K562 (cell line): ENCODE data around the gene MYB. TPM values are rescaled to one million over a fixed set of nuclear protein-coding genes. Genes with fewer than 3 reads are reported as not detected.

Experiments
- AFF1 ChIP-seq, 2 experiments: fragments of 450-650 bp; IDR thresholded peaks; 2 replicates each; pipeline ENCODE4 v1.6.1; 2018; ENCODE audit warnings: mild to moderate bottlenecking in 2 of 2, low read depth in 1 of 2; ENCODE audit not compliant: partially characterized antibody in 2 of 2
- CEBPB ChIP-seq: fragments of 450-650 bp; IDR thresholded peaks from 2 replicates; pipeline ENCODE4 v1.6.1; 2016; ENCODE audit warnings: missing genetic modification characterization, missing compliant biosample characterization
- FOXA3 ChIP-seq, 2 experiments: fragments of 450-650 bp in 1 of 2; sonication (generic) in 1 of 2; formaldehyde crosslinking; IDR thresholded peaks in 1 of 2; conservative IDR thresholded peaks in 1 of 2; 2 replicates each; pipeline versions ENCODE4 v1.4.0 to v1.8.0; 2020 to 2022; ENCODE audit warnings: mild to moderate bottlenecking in 2 of 2, missing genetic modification reagents in 1 of 2
- HOXB6 ChIP-seq: fragments of 250-450 bp; sonication (Bioruptor Pico); IDR thresholded peaks from 2 replicates; pipeline ENCODE4 v1.5.1; 2022; ENCODE audit warnings: mild to moderate bottlenecking, borderline replicate concordance
- JUNB ChIP-seq: fragments of 450-650 bp; formaldehyde crosslinking; conservative IDR thresholded peaks from 2 replicates; pipeline ENCODE4 v1.4.0; 2020; ENCODE audit warnings: mild to moderate bottlenecking
- JUND ChIP-seq, 2 experiments: IDR thresholded peaks; 2 replicates in 1 of 2; 3 replicates in 1 of 2; pipeline ENCODE4 v1.6.1; 2011; ENCODE audit warnings: borderline replicate concordance in 2 of 2, low read depth in 2 of 2, low read length in 2 of 2, improper control_type of control experiment in 1 of 2, missing biosample characterization in 1 of 2, missing genetic modification characterization in 1 of 2, missing genetic modification reagents in 1 of 2
- KLF13 ChIP-seq: fragments of 450-650 bp; IDR thresholded peaks from 2 replicates; pipeline ENCODE4 v1.6.1; 2016; ENCODE audit warnings: missing genetic modification characterization, low read depth, mild to moderate bottlenecking, missing compliant biosample characterization, moderate library complexity, borderline replicate concordance
- NFE2 ChIP-seq: IDR thresholded peaks from 2 replicates; pipeline ENCODE4 v1.6.1; 2014; ENCODE audit warnings: antibody characterized with exemption, low read depth
- NR2C2 ChIP-seq, 2 experiments: fragments of 200-800 bp in 1 of 2; sonication (Bioruptor generic) in 1 of 2; sonication (generic) in 1 of 2; formaldehyde crosslinking in 1 of 2; IDR thresholded peaks; 2 replicates each; pipeline versions ENCODE4 v1.6.1 to v1.8.0; 2016 to 2022; ENCODE audit warnings: mild to moderate bottlenecking in 1 of 2, missing compliant biosample characterization in 1 of 2, missing genetic modification characterization in 1 of 2, missing genetic modification reagents in 1 of 2
- SLC30A9 ChIP-seq: fragments of 250-450 bp; sonication (Bioruptor Pico); IDR thresholded peaks from 2 replicates; pipeline ENCODE4 v1.8.0; 2022; ENCODE audit warnings: mild to moderate bottlenecking, moderate library complexity
- SMARCB1 ChIP-seq: IDR thresholded peaks from 2 replicates; pipeline ENCODE4 v1.6.1; 2011; ENCODE audit warnings: improper control_type of control experiment, low read depth; ENCODE audit not compliant: insufficient read length
- TOE1 ChIP-seq, 2 experiments: fragments of 450-650 bp in 1 of 2; sonication (generic) in 1 of 2; formaldehyde crosslinking in 1 of 2; IDR thresholded peaks; 2 replicates each; pipeline versions ENCODE4 v1.7.1 to v1.8.0; 2016 to 2022; ENCODE audit warnings: borderline replicate concordance in 2 of 2, mild to moderate bottlenecking in 2 of 2, antibody characterized with exemption in 1 of 2, inconsistent platforms in 1 of 2, low read depth in 1 of 2, missing genetic modification reagents in 1 of 2, moderate library complexity in 1 of 2
- XRCC5 ChIP-seq: fragments of 200-400 bp; formaldehyde crosslinking; IDR thresholded peaks from 2 replicates; pipeline ENCODE4 v1.6.1; 2017; ENCODE audit warnings: low read depth, mild to moderate bottlenecking, low read length
- ZC3H4 ChIP-seq: sonication (generic); formaldehyde crosslinking; IDR thresholded peaks from 2 replicates; pipeline ENCODE4 v1.9.0; 2021; ENCODE audit warnings: missing genetic modification reagents, borderline replicate concordance
- ZNF133 ChIP-seq: fragments of 250-450 bp; sonication (Bioruptor Pico); IDR thresholded peaks from 2 replicates; pipeline ENCODE4 v1.4.0; 2020; ENCODE audit warnings: mild to moderate bottlenecking
- polyA plus RNA-seq, 8 experiments: library from polyadenylated mRNA; depleted of rRNA in 4 of 8; stranded (reverse) in 5 of 8; unstranded in 3 of 8; fragments of >200 nt; fragmentation: Nextera tagmentation in 2 of 8; fragmentation: Illumina TruSeq in 1 of 8; extraction: Ambion mirVana in 2 of 8; extraction: Trizol in 1 of 8; gene quantifications; 2 replicates each; pipeline versions ENCODE4 v1.2.1 to v1.2.3, GENCODE V29; 2011 to 2014; ENCODE audit warnings: inconsistent platforms in 1 of 8, missing spikeins in 1 of 8
- total RNA-seq, 7 experiments: library from RNA; depleted of rRNA in 6 of 7; stranded (reverse); fragments of >200 nt in 6 of 7; fragmentation: Illumina TruSeq in 2 of 7; extraction: Trizol in 2 of 7; gene quantifications; 2 replicates each; pipeline versions ENCODE4 v1.2.1 to v1.2.3, GENCODE V29; 2011 to 2021; ENCODE audit warnings: low replicate concordance in 1 of 7
- TF ChIP-seq, protein P1 (sequence below): sonication (generic); formaldehyde crosslinking; IDR thresholded peaks from 2 replicates; pipeline ENCODE4 v1.8.1; 2023; ENCODE audit warnings: mild to moderate bottlenecking, missing genetic modification reagents

Gene MYB
- total and polyA plus RNA-seq, 9 of the 15 experiments (the other 6 are each of a cell fraction or from before 2014, with no cell fraction given) = 35.8 to 218 (median 140) TPM

- no peak for TF ChIP-seq TOE1 (IDR thresholded peaks at IDR 0.05; ENCODE audit: borderline replicate concordance)
- no peak for TF ChIP-seq TOE1 (CRISPR knock-in tag; IDR thresholded peaks at IDR 0.05; ENCODE audit: borderline replicate concordance, low read depth)
- TF ChIP-seq KLF13 = no peak
- TF ChIP-seq NFE2 = no peak
- TF ChIP-seq CEBPB (tag) = peak; percentile 95
- no peak for TF ChIP-seq XRCC5
- no peak for TF ChIP-seq SMARCB1
- no peak for TF ChIP-seq SLC30A9 (CRISPR knock-in tag)
- TF ChIP-seq HOXB6 (CRISPR knock-in tag) = no peak
- TF ChIP-seq NR2C2 (CRISPR knock-in tag; IDR thresholded peaks at IDR 0.05) = no peak
- TF ChIP-seq NR2C2 (tag; IDR thresholded peaks at IDR 0.05) = peak; percentile 45; the same call in 1 of the 2 replicates
- TF ChIP-seq FOXA3 (CRISPR knock-in tag; conservative IDR thresholded peaks at IDR 0.05 in 1 of 2, IDR thresholded peaks at IDR 0.05 in 1 of 2) = no peak
- peak; percentile 48 to 62 for TF ChIP-seq AFF1 (IDR thresholded peaks at IDR 0.05; ENCODE audit: low read depth in 1 of 2, partially characterized antibody in 2 of 2)
- TF ChIP-seq, protein P1, sequence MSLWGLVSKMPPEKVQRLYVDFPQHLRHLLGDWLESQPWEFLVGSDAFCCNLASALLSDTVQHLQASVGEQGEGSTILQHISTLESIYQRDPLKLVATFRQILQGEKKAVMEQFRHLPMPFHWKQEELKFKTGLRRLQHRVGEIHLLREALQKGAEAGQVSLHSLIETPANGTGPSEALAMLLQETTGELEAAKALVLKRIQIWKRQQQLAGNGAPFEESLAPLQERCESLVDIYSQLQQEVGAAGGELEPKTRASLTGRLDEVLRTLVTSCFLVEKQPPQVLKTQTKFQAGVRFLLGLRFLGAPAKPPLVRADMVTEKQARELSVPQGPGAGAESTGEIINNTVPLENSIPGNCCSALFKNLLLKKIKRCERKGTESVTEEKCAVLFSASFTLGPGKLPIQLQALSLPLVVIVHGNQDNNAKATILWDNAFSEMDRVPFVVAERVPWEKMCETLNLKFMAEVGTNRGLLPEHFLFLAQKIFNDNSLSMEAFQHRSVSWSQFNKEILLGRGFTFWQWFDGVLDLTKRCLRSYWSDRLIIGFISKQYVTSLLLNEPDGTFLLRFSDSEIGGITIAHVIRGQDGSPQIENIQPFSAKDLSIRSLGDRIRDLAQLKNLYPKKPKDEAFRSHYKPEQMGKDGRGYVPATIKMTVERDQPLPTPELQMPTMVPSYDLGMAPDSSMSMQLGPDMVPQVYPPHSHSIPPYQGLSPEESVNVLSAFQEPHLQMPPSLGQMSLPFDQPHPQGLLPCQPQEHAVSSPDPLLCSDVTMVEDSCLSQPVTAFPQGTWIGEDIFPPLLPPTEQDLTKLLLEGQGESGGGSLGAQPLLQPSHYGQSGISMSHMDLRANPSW = 0 out of 2 replicates have a peak, but pooled peaks have one; percentile 60
- TF ChIP-seq JUNB (CRISPR knock-in tag) = no peak
- TF ChIP-seq JUND (IDR thresholded peaks at IDR 0.05; ENCODE audit: borderline replicate concordance, low read depth, low read length) = peak; percentile 91
- TF ChIP-seq JUND (tag; IDR thresholded peaks at IDR 0.05; ENCODE audit: borderline replicate concordance, low read depth, low read length) = peak; percentile 90
- no peak for TF ChIP-seq ZC3H4
- TF ChIP-seq ZNF133 (CRISPR knock-in tag) = no peak
Measured at GRCh38 chr6:135147637-135148592, 33.2 kb upstream of the MYB start (continued).
